Iris pigment epithelial cell (primary cell): ENCODE data around the gene DOLPP1.
"Not testable (repeated sequence)": the region's sequence is repeated elsewhere in the genome, so short reads cannot be mapped to it uniquely, and the experiment has no call there.

ENCODE experiments used
- DNase-seq: peaks from one replicate; pipeline ENCODE4 v3.0.0-alpha.2; 2011; ENCODE audit warnings: low read depth

DOLPP1 gene, protein sequence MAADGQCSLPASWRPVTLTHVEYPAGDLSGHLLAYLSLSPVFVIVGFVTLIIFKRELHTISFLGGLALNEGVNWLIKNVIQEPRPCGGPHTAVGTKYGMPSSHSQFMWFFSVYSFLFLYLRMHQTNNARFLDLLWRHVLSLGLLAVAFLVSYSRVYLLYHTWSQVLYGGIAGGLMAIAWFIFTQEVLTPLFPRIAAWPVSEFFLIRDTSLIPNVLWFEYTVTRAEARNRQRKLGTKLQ

DNA sequence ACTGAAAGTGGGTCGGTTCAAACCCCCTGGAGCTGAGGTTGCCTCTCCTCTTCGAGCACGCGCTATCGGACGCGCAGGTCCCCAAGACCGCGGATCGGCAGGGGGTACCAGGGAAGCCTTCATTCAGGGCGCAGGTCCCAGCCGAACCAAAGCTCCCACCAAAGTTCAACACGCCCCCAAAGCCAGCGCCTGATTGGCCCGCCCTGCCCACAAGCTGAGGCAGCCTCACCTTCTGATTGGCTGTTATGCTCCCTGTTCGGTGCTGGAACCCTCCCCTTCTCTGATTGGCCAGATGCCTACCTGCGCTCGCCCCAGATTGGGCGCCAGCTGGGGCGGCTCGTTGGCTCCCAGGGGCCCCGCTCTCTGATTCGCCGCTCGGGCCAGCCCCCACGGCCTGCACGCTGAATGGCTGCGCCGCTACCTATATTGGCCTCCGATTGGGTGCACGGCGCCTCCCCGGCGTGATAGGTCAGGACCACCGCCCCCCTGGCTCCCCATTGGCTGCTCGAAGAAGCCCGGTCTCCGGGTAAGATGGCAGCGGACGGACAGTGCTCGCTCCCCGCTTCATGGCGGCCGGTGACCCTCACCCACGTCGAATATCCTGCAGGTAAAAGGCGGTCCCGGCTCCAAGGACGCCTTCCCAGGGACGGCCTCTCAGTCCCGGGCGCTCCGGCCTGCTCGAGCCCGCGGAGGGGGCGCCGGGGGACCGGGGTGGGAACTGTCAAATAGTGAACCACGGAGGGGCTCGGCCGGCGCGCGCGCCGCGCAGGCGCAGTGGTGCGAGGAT is at the start of gene DOLPP1:
Gene DOLPP1, plus strand, starts transcription at position 511 of the 787 bp plus-strand sequence. Its CDS starts 21 bp downstream, at position 532.
- DNase-seq = peak; percentile 100

DNA sequence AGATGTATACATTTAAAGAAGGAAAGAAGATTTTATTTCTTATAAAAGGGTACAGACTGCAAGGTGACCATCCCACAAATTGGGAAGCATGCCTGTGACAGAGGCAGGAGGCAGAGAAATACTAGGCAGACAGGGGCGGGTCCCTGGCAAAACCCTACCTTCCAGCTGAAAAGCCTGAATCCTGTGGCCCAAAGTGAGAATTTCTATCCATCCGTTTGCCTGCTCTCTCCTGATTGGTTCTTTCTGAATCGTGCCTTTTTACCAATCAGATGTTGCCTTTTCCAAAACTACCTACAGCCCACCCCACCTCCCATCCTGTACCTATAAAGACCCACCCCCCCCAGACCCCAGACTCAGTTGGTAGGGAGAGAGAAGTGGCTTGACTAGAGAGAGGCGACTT is 49.4 kb upstream of the DOLPP1 start:
- no peak for DNase-seq

DNA sequence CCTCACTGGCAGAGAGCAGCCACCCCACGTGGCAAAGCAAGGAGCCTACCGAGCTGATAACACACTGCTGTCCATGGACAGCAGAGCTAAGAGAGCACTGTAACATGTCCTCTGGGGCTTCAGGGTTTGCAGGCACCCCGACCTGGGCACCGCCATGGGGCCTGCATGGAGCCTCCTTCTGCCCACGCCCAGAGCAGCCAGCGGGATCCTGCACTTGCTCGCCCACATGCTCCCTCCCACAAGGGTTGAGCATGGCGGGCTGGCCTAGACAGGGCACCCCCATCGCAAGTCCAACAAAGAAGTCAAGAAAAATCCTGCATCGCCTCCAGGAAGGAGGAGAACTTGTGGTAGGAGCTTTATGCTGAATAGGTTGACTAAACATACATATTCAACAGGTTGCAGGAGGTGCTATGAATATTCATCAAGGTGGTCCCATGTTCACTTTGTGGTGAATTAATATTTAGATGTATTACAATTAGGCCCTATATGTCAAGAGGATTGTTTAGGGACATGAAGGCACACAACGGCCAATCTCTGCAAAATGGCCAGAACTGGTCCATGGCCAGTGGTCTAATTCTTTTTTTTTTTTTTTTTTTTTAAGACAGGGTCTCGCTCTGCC is 48.3 kb upstream of the DOLPP1 start:
- no peak for DNase-seq

DNA sequence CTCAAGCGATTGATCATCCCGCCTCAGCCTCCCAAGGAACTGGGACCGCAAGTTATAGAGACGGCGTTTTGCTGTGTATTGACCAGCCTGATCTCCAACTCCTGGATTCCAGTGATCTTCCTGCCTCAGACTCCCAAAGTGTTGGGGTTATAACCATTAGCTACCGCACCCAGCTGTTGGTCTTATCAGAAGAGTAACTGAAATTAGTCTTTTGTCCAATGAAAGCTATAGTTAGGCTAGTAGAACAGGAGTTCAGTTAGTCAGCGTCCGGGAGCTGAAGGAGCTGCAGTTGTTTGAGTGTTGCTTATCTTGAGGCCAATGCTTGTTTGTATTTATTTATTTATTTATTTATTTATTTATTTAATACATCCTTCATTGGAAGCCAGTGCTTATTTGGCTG is 47.7 kb upstream of the DOLPP1 start:
- no peak for DNase-seq

DNA sequence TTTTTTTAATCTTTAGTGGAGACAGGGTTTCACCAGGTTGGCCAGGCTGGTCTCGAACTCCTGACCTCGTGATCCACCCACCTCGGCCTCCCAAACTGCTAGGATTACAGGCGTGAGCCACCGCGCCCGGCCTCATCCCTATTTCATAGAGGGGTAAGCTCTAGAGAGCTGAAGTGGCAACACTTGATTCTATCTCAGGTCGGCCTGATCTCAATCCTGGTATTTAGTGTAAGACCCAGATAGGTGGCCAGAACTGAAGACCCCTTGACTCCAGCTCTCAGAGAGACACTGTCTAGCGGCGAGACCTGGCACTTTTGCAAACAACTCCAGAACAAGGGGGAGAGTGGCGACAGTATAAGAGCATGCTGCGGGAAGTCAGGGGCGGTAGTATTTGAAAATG is 45.1 kb upstream of the DOLPP1 start:
- DNase-seq = not testable (repeated sequence)

DNA sequence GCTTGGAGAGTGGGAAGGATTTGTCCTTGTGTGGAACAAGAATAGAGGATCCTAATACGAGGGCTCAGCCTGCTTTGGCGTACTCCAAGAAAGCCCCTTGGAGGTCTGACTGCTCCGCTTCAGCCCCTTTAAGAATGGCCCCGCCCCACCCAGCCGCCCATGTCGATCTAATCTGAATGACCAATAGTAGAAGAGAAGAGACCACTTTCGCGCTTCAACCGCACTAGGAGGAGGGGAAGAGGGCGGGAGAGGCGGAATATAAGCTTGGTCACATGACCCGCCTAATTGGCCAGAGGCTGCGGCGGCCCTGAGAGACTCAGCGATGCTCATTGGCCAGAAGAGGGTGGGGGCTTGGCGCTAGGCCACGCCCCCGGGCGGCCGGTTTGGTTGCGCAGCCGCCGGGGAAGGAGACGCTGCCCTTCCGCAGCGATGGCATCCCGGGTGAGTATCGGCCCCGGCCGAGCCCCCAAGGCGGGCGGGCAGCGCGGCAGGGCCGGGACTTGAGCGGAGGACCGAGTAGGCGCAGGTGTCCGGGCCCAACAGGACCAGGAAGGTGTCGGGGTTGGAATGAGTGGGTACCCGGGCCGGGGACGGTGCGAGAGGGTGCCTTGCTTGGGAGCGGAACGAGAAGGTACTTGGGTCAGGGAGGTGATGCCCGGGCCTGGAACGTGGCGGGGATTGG is 44.5 kb upstream of the DOLPP1 start, which contains the start of gene MIGA2:
Gene MIGA2, plus strand, starts transcription at position 386 of the 682 bp plus-strand sequence. CDS start 3,969 bp downstream, outside the sequence.
- peak; percentile 99 for DNase-seq

DNA sequence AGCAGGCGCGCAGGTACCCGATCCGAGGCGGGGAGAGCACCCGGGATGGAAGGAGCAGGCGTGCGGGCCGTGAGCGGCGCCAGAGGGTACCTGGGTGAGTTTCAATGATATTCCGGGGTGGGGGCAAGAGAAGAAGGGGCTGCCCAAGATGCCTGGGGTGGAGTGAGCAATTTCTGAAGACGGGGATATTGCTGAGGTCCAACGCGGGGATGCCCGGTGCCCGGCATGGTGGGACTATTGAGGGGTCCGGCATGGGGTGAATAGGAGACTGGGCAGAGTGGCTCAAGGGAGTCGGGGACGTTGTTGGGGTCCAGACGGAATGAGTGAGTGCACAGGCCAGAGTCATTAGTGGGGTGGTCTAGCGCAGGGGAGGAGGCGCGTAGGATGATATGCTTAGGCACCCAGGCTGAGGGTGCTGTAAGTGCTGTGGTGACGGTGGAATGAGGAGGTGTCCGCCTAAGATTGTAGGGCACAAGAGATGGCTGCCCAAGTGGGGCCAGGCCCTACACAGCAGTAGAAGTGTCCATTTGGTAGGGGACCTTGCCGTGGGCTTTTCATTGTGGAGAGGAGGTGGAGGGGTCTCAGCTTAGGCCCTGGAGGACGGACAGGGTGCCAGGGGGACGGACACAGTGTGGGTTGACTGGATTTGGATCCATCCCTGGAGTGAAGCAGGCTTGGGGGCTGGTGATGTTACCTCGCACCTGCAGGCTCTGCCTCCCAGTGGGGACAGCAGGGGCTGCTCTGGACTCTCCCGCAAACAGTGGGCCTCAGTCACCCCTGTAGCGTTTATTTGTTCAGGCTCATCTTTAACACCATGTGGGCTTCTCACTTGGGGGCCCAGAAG is 43.8 kb upstream of the DOLPP1 start:
- no peak for DNase-seq

DNA sequence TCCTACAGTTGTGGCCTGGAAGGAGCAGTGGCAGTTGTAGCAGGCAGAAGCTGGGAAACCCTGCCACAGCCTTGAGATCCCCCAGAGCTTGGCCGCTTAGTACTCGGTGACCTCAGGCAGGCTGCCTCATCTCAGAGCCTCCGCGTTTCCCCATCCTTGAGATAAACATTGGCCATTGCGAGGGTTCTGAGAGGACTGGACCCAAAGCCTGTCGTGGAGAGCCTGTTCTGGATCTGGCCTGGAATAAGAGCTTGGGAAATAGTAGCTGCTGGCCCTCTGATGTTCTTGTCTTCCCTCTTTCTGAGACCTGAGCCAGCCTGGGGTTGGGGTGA is 43.2 kb upstream of the DOLPP1 start:
- peak; percentile 36 for DNase-seq

DNA sequence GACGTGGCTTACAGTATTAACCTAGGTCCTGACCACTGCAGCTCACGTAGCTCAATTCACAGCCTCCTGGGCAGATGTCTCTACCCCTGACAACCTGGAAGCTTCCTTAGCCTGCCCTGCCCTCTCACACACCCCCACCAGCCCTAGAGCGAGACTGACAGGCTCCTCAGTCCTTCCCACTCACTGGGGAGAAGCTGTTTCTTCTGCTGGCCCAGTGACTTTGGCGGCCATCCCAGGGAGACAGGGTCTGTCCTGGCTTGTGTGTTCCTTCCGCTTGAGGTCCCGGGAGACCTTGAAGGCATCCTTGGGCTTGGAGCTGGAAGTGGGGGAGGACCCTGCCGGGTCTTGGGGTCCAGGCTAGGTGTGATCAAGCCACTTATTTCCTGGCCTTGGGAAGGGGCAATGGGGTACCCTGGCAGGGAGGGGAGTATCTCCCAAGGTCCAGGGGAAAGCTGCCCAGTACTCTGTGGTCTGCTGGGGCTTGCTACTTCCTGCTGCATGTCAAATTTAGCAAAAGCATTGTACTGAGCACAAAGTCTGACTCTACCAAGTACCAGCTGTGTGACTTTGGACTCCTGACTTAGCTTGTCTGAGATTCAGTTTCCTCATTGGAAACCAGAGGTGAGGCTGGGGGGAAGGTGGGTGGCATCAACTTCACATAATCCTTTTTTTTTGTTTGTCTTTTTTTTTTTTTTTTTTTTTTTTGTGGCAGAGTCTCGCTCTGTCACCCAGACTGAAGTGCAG is 42.6 kb upstream of the DOLPP1 start:
- no peak for DNase-seq

DNA sequence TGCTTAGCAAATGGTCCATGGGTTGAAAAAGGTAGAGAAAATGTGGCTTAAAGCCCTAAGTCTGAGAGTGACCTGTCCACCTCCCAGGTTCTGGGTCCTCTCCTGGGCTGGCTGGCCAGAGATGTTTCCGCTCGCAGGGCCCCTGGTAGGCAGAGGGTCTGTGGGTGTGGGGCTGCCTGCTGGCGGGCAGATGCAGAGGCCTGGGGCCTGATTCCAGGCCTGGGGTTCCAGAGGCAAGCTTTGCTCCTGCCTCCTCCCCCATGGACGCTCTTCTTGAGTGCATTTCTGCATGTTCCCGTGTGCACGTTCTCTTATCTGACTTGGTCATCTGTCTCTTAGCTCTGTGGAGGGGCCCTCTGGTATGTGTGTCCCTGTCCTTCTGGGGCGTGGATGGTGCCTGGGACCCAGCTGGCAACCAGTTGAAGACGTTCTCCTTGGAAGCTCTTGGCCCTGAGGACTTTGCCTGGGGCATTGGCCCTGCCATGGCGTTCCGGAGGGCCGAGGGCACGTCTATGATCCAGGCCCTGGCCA is 40.7 kb upstream of the DOLPP1 start:
- no peak for DNase-seq

DNA sequence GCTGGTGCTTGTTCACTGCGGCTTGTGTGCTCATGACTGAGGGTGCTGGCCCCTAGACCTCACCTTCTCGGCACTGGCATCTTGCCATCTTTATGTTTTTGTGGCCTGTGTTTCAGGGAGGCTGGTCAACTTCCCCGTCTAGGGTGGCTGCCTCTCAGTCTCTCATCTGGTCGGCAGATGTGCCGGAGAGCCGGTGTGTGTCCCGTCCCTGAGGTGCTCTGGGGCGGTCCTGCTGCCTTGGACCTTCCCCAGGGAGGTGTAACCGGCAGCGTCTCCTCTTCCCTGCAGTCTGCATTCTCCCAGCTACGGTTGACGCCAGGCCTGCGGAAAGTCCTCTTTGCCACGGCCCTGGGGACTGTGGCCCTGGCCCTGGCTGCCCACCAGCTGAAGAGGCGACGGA is 38.9 kb upstream of the DOLPP1 start:
- DNase-seq = no peak

DNA sequence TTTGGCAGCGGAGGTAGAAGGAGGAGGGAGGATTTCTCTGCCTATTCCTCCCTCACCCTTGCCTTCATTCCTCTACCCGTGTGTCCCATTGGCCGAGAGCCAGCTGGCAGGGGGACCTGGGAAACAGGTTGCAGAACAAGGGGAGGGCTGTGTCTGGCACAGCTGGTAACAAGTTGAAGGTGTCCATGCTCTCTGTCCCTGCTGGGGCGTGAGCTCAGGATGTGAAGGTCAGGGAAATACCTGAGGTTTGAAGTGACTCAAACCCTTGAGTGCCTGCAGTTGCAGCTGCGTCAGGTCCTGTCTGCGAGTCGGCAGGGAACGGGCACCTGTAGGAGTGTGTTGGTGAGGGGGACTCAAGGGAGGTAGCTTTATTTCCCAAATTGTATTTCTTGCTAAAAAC is 28.3 kb upstream of the DOLPP1 start:
- no peak for DNase-seq

DNA sequence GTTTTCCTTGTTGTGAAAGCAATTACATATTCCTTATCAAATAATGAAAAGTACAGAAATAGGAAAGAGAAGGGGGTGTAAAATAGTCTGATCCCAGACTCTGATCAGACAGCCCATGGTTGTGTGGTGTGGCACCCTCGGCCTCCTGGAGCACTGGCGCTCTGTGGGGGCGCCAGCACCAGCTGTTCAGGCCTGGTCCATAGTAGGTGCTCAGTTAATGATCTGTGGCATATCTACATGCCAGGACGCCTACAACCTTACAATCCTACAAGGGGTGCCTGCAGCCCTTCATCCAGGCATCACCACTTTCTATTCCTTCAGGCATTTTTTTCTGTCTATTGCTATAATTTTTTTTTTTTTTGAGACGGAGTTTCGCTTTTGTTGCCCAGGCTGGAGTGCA is 27.9 kb upstream of the DOLPP1 start:
- DNase-seq = no peak

DNA sequence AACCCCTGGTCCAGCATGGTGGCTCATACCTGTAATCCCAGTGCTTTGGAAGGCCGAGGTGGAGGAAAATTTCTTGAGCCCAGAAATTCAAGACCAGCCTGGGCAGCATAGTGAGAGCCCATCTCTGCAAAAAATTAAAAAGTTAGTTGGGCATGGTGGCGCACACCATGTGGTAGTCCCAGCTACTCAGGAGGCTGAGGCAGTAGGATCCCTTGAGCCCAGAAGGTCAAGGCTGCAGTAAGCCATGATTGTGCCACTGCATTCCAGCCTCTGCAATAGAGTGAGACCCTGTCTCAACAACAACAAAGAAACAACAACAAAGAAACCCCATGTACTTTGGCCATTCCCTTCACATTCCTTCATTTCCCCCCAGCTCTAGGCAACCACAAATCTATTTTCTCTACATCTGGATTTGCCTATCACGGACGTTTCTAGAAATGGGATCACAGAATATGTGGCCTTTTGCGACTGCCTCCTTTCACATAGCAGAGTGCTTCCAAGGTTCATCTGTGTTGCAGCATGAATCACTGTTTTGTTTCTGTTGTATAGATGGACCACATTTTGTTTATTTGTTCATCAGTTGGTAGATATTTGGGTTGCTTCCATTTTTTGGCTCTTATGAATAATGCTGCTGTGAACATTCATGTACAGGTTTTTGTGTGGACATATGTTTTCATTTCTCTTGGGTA is 26.6 kb upstream of the DOLPP1 start:
- peak; percentile 25 for DNase-seq

DNA sequence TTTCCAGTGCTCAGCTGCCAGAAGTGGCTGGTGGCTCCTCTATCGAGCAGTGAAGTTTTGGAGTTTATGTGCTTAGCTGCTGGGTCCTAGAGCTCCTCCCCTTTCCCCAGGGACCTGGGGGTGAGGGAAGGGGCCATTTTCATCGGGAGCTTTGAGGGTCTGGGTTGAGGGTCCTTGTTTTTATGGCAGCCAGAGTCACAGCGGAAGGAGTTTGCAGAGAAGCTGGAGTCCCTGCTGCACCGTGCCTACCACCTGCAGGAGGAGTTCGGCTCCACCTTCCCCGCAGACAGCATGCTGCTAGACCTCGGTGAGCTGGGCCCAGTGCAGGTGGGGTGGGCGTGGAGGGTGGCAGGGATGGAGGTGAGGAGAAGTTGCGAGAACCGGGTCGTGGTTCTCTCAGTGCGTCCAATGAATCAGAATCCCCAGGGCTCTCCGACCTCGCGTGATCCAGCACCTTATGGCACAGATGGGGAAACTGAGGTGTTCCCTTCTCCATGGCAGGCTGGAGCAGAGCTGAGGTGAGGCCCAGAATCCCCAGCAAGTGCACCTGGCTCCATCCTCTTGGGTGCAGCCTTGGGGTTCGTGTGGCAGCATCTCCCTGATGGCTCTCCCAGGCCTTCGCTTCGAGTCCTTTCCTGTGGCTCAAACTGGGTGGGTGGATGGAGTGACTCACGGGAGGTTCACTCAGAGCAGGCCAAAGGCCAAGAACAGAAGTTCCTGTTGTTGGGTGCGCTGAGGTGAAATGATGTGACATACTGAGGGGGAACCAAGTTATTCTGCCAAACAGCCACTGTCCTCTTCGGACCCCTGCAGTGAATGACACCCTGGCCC is 21.7 kb upstream of the DOLPP1 start:
- DNase-seq = peak; percentile 59

DNA sequence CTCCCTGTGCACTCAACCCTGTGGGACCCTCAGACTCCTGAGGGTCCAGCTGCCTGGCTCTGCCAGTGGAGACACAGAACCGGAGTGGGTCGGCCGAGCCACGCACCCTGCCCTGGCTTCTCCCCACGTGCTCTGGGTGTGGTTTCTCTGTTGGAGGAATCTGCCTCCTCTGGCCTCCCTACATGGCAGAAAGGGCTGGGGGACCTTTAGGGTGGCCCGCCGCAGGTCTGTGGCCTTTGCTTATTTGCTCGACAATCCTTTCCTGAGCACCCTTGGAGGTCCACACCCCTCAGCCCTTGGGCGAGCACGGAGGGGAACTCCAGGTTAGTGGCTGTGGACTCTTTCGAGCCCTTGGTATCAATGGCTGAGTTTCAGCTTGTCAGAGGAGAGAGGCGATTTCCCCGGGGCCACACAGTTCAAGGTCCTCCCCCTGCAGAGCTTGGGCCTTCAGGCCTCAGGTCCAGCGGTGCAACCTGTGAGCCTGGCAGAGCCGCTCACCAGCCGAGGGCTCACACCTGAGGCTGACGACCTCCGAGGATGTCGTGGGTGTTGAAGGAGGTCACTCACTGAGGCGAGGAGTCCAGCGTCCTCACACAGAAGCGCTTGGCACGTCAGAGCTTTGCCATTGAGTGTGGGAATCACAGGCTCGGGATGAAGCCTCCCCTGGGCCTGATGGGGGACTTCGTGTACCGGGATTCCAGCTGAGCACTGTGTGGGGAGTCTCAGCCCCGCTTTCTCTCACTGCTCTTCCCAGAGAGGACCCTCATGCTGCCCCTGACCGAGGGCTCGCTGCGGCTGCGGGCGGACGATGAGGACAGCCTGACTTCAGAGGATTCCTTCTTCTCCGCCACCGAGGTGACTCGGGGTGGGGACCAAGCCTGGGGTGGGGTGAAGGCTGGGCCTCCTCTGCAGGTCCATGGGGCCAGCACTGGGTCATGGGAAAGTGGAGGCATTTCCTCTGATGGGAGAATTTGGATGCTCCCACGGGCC is 20.8 kb upstream of the DOLPP1 start:
- DNase-seq = no peak

DNA sequence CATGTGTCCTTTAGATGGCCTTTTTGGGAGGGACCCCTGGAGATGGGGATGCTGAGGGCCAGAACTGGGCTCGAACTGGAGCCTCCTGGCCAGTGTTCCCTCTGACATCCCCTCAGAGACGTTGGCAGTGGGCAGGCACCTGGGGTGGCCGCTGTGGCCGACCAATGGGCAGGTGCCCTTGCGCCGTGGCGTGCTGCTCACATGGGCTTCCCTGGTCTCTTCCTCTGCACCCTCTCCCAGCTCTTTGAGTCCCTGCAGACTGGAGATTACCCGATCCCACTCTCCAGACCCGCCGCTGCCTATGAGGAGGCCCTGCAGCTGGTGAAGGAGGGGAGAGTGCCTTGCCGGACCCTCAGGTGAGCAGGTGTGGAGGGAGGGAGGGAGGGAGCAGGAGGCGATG is 19.9 kb upstream of the DOLPP1 start:
- DNase-seq = no peak

DNA sequence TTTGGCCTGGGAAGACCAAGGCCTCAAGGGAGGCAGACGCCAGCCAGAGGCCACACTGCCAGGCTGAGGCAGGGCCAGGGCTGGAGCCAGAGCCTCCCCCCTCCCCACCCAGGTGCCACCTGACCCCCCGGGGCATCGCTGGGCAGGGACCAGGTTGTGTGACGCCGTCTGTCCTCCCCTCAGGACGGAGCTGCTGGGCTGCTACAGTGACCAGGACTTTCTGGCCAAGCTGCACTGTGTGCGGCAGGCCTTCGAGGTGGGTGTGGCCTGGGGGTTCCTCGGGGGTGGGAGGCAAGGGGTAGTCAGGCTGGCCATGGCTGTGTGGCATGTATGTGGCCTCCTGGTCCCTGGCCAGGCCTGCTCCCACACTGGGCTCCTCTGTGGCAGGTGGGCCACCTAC is 17.9 kb upstream of the DOLPP1 start:
- DNase-seq = no peak
